SK-N-SH (cell line): ENCODE data around the gene CIAO2B. TPM values are rescaled to one million over a fixed set of nuclear protein-coding genes. Genes with fewer than 3 reads are reported as not detected.

Source experiments
- CTCF ChIA-PET: fragments of 300-600, 350-600 bp; formaldehyde crosslinking; extraction: SDS; loops from one replicate; lab custom pipeline; 2021; lab: Yijun Ruan, JAX
- POLR2A ChIA-PET: fragments of 350-600 bp; sonication (Branson Sonifier 250); formaldehyde crosslinking; extraction: SDS; loops from one replicate; lab custom pipeline; 2020; ENCODE audit warnings: antibody characterized with exemption, inconsistent platforms; lab: Yijun Ruan, JAX
- DNase-seq: peaks from one replicate; pipeline ENCODE4 v3.0.0; 2012
- H2AFZ ChIP-seq: fragments of 200-600 bp; sonication (generic); 2 replicates; pipeline ENCODE4 v1.8.1; 2016; ENCODE audit warnings: antibody characterized with exemption, mild to moderate bottlenecking, low read depth
- H3F3A ChIP-seq: fragments of 200-600 bp; sonication (generic); replicated peaks from 2 replicates; pipeline ENCODE3; 2016; ENCODE audit warnings: antibody characterized with exemption, mild to moderate bottlenecking; ENCODE audit not compliant: insufficient read depth
- H3K27ac ChIP-seq, 2 experiments: fragments of 200-500 bp in 1 of 2; fragments of 200-600 bp in 1 of 2; sonication (Bioruptor generic) in 1 of 2; sonication (generic), shearing (Covaris generic) in 1 of 2; 2 replicates each; pipeline versions ENCODE4 v1.5.1 to v1.6.1; 2014 to 2016; ENCODE audit warnings: low read depth in 2 of 2, inconsistent platforms in 1 of 2, low read length in 1 of 2, mild to moderate bottlenecking in 1 of 2, mixed read lengths in 1 of 2
- H3K27me3 ChIP-seq: fragments of 200-600 bp; sonication (generic), shearing (Covaris generic); 2 replicates; pipeline ENCODE4 v1.6.1; 2016; ENCODE audit warnings: mixed run types; ENCODE audit not compliant: insufficient read depth
- H3K36me3 ChIP-seq, 2 experiments: fragments of 200-500 bp in 1 of 2; fragments of 200-600 bp in 1 of 2; sonication (Bioruptor generic) in 1 of 2; sonication (generic) in 1 of 2; replicated peaks in 1 of 2; 2 replicates each; pipeline versions ENCODE3 to v1.5.1; 2014 to 2016; ENCODE audit warnings: low read length in 1 of 2, mild to moderate bottlenecking in 1 of 2; ENCODE audit not compliant: insufficient read depth in 2 of 2, control insufficient read depth in 1 of 2
- H3K4me1 ChIP-seq, 2 experiments: fragments of 200-500 bp in 1 of 2; fragments of 200-600 bp in 1 of 2; sonication (Bioruptor generic) in 1 of 2; sonication (generic), shearing (Covaris generic) in 1 of 2; 2 replicates each; pipeline versions ENCODE4 v1.5.1 to v1.6.1; 2014 to 2016; ENCODE audit warnings: low read depth in 1 of 2, low read length in 1 of 2, mixed run types in 1 of 2; ENCODE audit not compliant: insufficient read depth in 2 of 2, control insufficient read depth in 1 of 2
- H3K4me2 ChIP-seq: fragments of 200-600 bp; sonication (generic), shearing (Covaris generic); 2 replicates; pipeline ENCODE4 v1.6.1; 2017; ENCODE audit warnings: mixed run types
- H3K4me3 ChIP-seq, 2 experiments: fragments of 200-500 bp in 1 of 2; fragments of 200-600 bp in 1 of 2; sonication (Bioruptor generic) in 1 of 2; sonication (generic), shearing (Covaris generic) in 1 of 2; 2 replicates each; pipeline versions ENCODE4 v1.5.1 to v1.8.1; 2014 to 2016; ENCODE audit warnings: low read depth in 2 of 2, inconsistent platforms in 1 of 2, low read length in 1 of 2, mild to moderate bottlenecking in 1 of 2, mixed read lengths in 1 of 2, moderate library complexity in 1 of 2
- H3K79me2 ChIP-seq: fragments of 200-600 bp; sonication (generic); 2 replicates; pipeline ENCODE4 v1.8.1; 2017; ENCODE audit warnings: mild to moderate bottlenecking; ENCODE audit not compliant: insufficient read depth
- H3K9ac ChIP-seq: fragments of 200-600 bp; sonication (generic); 2 replicates; pipeline ENCODE4 v1.6.1; 2017; ENCODE audit warnings: mixed run types
- H3K9me2 ChIP-seq: fragments of 200-600 bp; sonication (generic); 2 replicates; pipeline ENCODE4 v1.6.1; 2017; ENCODE audit warnings: mixed run types
- H3K9me3 ChIP-seq: fragments of 200-600 bp; sonication (generic); 2 replicates; pipeline ENCODE4 v1.6.1; 2017; ENCODE audit warnings: mixed run types, mild to moderate bottlenecking, moderate library complexity
- H4K20me1 ChIP-seq: fragments of 200-600 bp; sonication (generic); 2 replicates; pipeline ENCODE4 v1.6.1; 2017; ENCODE audit warnings: mild to moderate bottlenecking, mixed run types; ENCODE audit not compliant: insufficient read depth
- ELF1 ChIP-seq: IDR thresholded peaks from 2 replicates; pipeline ENCODE4 v1.4.0; 2012
- GABPA ChIP-seq: IDR thresholded peaks from 2 replicates; pipeline ENCODE4 v1.4.0; 2012; ENCODE audit warnings: low read depth, mild to moderate bottlenecking
- NRF1 ChIP-seq: IDR thresholded peaks from 2 replicates; pipeline ENCODE4 v1.6.1; 2012; ENCODE audit warnings: low read depth, mild to moderate bottlenecking, low read length
- POLR2AphosphoS5 ChIP-seq: IDR thresholded peaks from 2 replicates; pipeline ENCODE4 v1.6.1; 2012; ENCODE audit warnings: low read depth, low read length
- RAD21 ChIP-seq: IDR thresholded peaks from 2 replicates; pipeline ENCODE4 v1.6.1; 2012; ENCODE audit warnings: mild to moderate bottlenecking, low read length
- RXRA ChIP-seq: IDR thresholded peaks from 2 replicates; pipeline ENCODE4 v1.4.0; 2012; ENCODE audit warnings: low read depth, mild to moderate bottlenecking, borderline replicate concordance
- TEAD4 ChIP-seq: IDR thresholded peaks from 2 replicates; pipeline ENCODE4 v1.4.0; 2012; ENCODE audit warnings: mild to moderate bottlenecking, borderline replicate concordance; ENCODE audit not compliant: insufficient read depth
- WGBS: methylation state at CpG from one replicate; pipeline ENCODE4 v1.1.6; 2017; ENCODE audit warnings: low lambda C conversion rate; 5-methylcytosine and 5-hydroxymethylcytosine counted together
- polyA plus RNA-seq, 3 experiments: library from polyadenylated mRNA; depleted of rRNA; stranded (reverse); fragments of >200 nt; gene quantifications; 2 replicates each; pipeline ENCODE4 v1.2.3, GENCODE V29; 2012
- TF ChIP-seq, protein P1 (sequence below): IDR thresholded peaks from 2 replicates; pipeline ENCODE4 v1.4.0; 2012; ENCODE audit warnings: low read depth
- TF ChIP-seq, protein P2 (sequence below): IDR thresholded peaks from 2 replicates; pipeline ENCODE4 v1.4.0; 2012; ENCODE audit warnings: low read depth, borderline replicate concordance
- TF ChIP-seq, protein P3 (sequence below): IDR thresholded peaks from 2 replicates; pipeline ENCODE4 v1.4.0; 2012; ENCODE audit warnings: low read depth, borderline replicate concordance

Gene CIAO2B
- polyA plus RNA-seq, 1 of the 3 experiments (the other 2 are of a cell fraction), result 665 TPM

DNA sequence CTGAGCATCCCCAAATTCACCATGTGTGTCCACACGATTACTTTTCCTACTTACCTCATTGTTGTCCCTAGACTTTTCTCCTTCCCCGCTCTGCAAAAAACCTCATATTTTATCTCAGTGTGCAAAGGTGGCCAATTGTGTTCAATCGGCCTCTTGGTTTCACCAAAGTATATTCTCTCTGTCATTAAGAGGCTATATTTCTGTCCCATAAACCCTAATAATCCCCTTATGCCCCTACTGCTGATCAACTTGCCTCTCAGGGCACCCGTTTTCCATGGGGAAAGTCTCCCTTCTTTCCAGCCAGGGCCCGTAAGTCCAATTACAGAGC, 12.7 kb upstream of the CIAO2B start:
- no peak overlapping the region; a peak in 1 of 4 replicates for H3K4me3 ChIP-seq
- H3K9ac ChIP-seq, result no peak overlapping the region
- CTCF ChIA-PET, result interaction anchor here (0.6 to 3.6 kb wide), 16 partner anchors 7 to 272 kb away, joined by 3 to 22 read pairs (median 4); partner anchors contain the start of gene CES3
- POLR2A ChIA-PET, result no interaction called here
- no peaks in the 10 kb centered on the region for H4K20me1 ChIP-seq
- peaks cover 5 to 19% of the 10 kb centered on the region in 2 experiments for H3K36me3 ChIP-seq
- H2AFZ ChIP-seq, result no peak overlapping the region
- no peaks in the 10 kb centered on the region for H3K79me2 ChIP-seq
- DNase-seq, result no peak
- H3K4me2 ChIP-seq, result no peak overlapping the region
- WGBS, result 24% methylated on average over 5 of the region's 5 CpGs
- H3K9me3 ChIP-seq, result no peaks in the 10 kb centered on the region; the same call in 1 of the 2 replicates
- H3F3A ChIP-seq, result peaks cover 14% of the 10 kb centered on the region
- H3K27ac ChIP-seq, result no peak overlapping the region
- H3K4me1 ChIP-seq, result peaks cover 0 to 8% of the 10 kb centered on the region in 2 experiments; a peak in 1 of 4 replicates
- TF ChIP-seq, protein P1, sequence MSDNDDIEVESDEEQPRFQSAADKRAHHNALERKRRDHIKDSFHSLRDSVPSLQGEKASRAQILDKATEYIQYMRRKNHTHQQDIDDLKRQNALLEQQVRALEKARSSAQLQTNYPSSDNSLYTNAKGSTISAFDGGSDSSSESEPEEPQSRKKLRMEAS, result no peak
- TF ChIP-seq RAD21, result no peak
- no peak for TF ChIP-seq ELF1
- no peak for TF ChIP-seq TEAD4
- TF ChIP-seq, protein P2, sequence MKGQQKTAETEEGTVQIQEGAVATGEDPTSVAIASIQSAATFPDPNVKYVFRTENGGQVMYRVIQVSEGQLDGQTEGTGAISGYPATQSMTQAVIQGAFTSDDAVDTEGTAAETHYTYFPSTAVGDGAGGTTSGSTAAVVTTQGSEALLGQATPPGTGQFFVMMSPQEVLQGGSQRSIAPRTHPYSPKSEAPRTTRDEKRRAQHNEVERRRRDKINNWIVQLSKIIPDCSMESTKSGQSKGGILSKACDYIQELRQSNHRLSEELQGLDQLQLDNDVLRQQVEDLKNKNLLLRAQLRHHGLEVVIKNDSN, result no peak
- TF ChIP-seq NRF1, result no peak
- TF ChIP-seq RXRA, result no peak
- TF ChIP-seq, protein P3, sequence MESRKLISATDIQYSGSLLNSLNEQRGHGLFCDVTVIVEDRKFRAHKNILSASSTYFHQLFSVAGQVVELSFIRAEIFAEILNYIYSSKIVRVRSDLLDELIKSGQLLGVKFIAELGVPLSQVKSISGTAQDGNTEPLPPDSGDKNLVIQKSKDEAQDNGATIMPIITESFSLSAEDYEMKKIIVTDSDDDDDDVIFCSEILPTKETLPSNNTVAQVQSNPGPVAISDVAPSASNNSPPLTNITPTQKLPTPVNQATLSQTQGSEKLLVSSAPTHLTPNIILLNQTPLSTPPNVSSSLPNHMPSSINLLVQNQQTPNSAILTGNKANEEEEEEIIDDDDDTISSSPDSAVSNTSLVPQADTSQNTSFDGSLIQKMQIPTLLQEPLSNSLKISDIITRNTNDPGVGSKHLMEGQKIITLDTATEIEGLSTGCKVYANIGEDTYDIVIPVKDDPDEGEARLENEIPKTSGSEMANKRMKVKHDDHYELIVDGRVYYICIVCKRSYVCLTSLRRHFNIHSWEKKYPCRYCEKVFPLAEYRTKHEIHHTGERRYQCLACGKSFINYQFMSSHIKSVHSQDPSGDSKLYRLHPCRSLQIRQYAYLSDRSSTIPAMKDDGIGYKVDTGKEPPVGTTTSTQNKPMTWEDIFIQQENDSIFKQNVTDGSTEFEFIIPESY, result no peak
- TF ChIP-seq POLR2AphosphoS5, result no peak
- H3K9me2 ChIP-seq, result no peaks in the 10 kb centered on the region
- no peaks in the 10 kb centered on the region for H3K27me3 ChIP-seq

DNA sequence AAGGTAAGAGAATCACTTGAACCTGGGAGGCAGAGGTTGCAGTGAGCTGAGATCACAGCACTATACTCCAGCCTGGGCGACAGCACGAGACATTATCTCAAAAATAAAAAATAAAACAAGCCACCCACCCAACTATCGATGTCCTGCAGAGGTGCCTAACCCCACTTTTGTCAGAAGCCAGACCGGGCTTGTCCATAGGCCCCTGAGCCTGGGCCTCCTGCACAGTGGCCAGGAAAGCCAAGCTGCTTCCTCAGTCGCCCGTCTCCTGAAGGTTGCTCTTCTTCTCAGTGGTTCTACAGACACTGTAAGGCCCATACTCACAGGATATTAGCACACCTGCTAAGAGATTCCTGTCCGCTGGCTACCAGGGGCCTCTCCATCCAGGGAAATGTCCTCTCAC, 12.3 kb upstream of the CIAO2B start:
- Histone ChIP-seq H3K36me3 (peaks cover 5 to 23% of the 10 kb centered on the region in 2 experiments), H3K4me2 (no peak overlapping the region), H3K9me2 (no peaks in the 10 kb centered on the region), H3K27me3 (no peaks in the 10 kb centered on the region), H3K4me1 (peaks cover 0 to 8% of the 10 kb centered on the region in 2 experiments; a peak in 1 of 4 replicates), H3K9ac (no peak overlapping the region), H3K9me3 (no peaks in the 10 kb centered on the region; the same call in 1 of the 2 replicates), H3K27ac (no peak overlapping the region), H3K4me3 (no peak overlapping the region), H3K79me2 (no peaks in the 10 kb centered on the region), H3F3A (peaks cover 14% of the 10 kb centered on the region), H4K20me1 (no peaks in the 10 kb centered on the region), H2AFZ (no peak overlapping the region)
- POLR2A ChIA-PET, result interaction anchor here (0.8 kb wide), 1 partner anchor 257 kb away, joined by 3 read pairs; no protein-coding TSS in a partner anchor
- WGBS, result 66% methylated on average over 4 of the region's 7 CpGs
- DNase-seq, result no peak
- no peak for TF ChIP-seq GABPA
- CTCF ChIA-PET, result interaction anchor here (0.6 to 3.6 kb wide), 9 partner anchors 8 to 272 kb away, joined by 3 to 22 read pairs (median 6); partner anchors contain the start of gene CES3
